MCF 10A (cell line): ENCODE results near the gene CHST9. TPM values are rescaled to one million over a fixed set of nuclear protein-coding genes. Genes with fewer than 3 reads are reported as not detected.
"Not testable (repeated sequence)": the region's sequence is repeated elsewhere in the genome, so short reads cannot be mapped to it uniquely, and the experiment has no call there.

Experiments used
- BruUV-seq: library from RNA; stranded (reverse); fragments of 400-500 nt; replicated peaks from 2 replicates; lab custom pipeline; 2021; lab: Mats Ljungman, UMichigan
- CTCF ChIA-PET: fragments of 300-600 bp; sonication (Branson Sonifier 250); formaldehyde crosslinking; extraction: SDS; loops from one replicate; lab custom pipeline; 2021; ENCODE audit warnings: antibody characterized with exemption, inconsistent platforms; lab: Yijun Ruan, JAX
- POLR2A ChIA-PET: fragments of 300-600, 350-650 bp; sonication (Branson Sonifier 250); formaldehyde crosslinking; extraction: SDS; loops from one replicate; lab custom pipeline; 2020; ENCODE audit warnings: antibody characterized with exemption, inconsistent platforms; lab: Yijun Ruan, JAX
- DNase-seq: peaks from one replicate; pipeline ENCODE4 v3.0.0-alpha.2; 2018; ENCODE audit not compliant: unreplicated experiment
- H3K27ac Mint-ChIP-seq: one replicate; pipeline ENCODE4 v1.8.0; 2022; ENCODE audit warnings: mild to moderate bottlenecking, low read depth, mixed read lengths; ENCODE audit not compliant: unreplicated experiment
- H3K27me3 Mint-ChIP-seq: one replicate; pipeline ENCODE4 v1.8.0; 2022; ENCODE audit warnings: mixed read lengths; ENCODE audit not compliant: insufficient read depth, unreplicated experiment
- H3K36me3 Mint-ChIP-seq: one replicate; pipeline ENCODE4 v1.8.0; 2022; ENCODE audit warnings: mild to moderate bottlenecking, moderate library complexity, mixed read lengths; ENCODE audit not compliant: insufficient read depth, unreplicated experiment
- H3K4me1 Mint-ChIP-seq: one replicate; pipeline ENCODE4 v1.8.0; 2022; ENCODE audit warnings: mixed read lengths; ENCODE audit not compliant: insufficient read depth, unreplicated experiment
- H3K4me3 Mint-ChIP-seq: one replicate; pipeline ENCODE4 v1.8.0; 2022; ENCODE audit warnings: mild to moderate bottlenecking, moderate library complexity, mixed read lengths; ENCODE audit not compliant: unreplicated experiment
- H3K9me3 Mint-ChIP-seq: one replicate; pipeline ENCODE4 v1.8.0; 2022; ENCODE audit warnings: mixed read lengths; ENCODE audit not compliant: unreplicated experiment
- intact Hi-C: fragments of 100-400 bp; cut with micrococcal nuclease; formaldehyde crosslinking; loops from 2 replicates; pipeline ENCODE4 v1.14.1; 2022
- total RNA-seq: library from RNA; stranded (reverse); gene quantifications from 2 replicates; pipeline ENCODE4 v1.2.3, GENCODE V29; 2022
- TF ChIP-seq, protein P1 (sequence below): fragments of 200-600 bp; IDR thresholded peaks from one replicate; pipeline ENCODE4 v1.8.0; 2022; ENCODE audit warnings: antibody characterized with exemption, mild to moderate bottlenecking; ENCODE audit not compliant: unreplicated experiment

CHST9 gene
- total RNA-seq, 1 experiment from 2014 or later: not detected

DNA sequence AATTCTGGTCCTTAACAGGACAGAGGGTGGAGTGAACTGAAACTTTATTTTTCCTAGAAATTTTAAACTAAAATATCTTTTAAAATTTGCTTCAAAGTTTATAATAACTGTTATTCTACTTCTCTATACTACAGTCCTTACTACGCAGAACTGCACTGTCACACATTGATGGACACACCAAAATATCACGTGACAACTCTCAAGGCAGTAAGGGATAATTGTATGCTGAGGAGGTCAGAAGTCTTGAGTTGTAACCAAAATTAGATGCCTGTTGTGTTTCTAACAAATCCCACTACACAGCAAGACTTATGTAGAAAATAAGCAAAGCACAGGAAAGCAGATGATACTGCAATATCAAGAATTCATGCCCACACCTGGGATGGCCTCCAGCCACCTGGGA is 76.3 kb downstream of the CHST9 start:
- CTCF ChIA-PET: no interaction called here
- DNase-seq: no peak
- Mint-ChIP-seq H3K4me3 (no peak overlapping the region), H3K9me3 (no peaks in the 10 kb centered on the region), H3K27ac (no peak overlapping the region), H3K36me3 (no peaks in the 10 kb centered on the region), H3K4me1 (no peaks in the 10 kb centered on the region), H3K27me3 (peaks cover 16% of the 10 kb centered on the region)
- intact Hi-C loops: no loop called here
- BruUV-seq: no TSS peak
- TF ChIP-seq, protein P1, sequence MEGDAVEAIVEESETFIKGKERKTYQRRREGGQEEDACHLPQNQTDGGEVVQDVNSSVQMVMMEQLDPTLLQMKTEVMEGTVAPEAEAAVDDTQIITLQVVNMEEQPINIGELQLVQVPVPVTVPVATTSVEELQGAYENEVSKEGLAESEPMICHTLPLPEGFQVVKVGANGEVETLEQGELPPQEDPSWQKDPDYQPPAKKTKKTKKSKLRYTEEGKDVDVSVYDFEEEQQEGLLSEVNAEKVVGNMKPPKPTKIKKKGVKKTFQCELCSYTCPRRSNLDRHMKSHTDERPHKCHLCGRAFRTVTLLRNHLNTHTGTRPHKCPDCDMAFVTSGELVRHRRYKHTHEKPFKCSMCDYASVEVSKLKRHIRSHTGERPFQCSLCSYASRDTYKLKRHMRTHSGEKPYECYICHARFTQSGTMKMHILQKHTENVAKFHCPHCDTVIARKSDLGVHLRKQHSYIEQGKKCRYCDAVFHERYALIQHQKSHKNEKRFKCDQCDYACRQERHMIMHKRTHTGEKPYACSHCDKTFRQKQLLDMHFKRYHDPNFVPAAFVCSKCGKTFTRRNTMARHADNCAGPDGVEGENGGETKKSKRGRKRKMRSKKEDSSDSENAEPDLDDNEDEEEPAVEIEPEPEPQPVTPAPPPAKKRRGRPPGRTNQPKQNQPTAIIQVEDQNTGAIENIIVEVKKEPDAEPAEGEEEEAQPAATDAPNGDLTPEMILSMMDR: no peak
- POLR2A ChIA-PET: no interaction called here

DNA sequence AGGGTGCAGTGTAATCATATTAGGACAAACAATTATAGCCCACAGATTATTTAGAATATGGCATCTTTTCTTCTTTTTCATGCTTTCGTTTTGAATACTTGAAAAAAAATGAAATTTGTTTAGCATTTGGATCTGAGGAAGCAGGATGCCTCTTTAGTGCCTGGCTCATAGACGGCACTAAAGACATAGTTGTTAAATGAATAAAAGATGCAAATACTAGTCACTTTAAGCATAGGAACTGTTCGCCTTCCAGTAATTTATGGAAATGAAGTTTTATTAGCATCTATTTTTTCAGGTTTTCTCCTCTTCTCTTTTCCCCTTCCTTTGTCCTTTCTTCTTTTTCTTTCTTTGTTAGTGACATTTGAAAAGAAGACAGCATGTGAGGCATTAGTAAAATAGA is 80.4 kb downstream of the CHST9 start:
- intact Hi-C loops: no loop called here
- ChIA-PET POLR2A (no interaction called here), CTCF (no interaction called here)
- no peak for DNase-seq
- no peaks in the 10 kb centered on the region for H3K36me3 Mint-ChIP-seq
- no peaks in the 10 kb centered on the region for H3K4me1 Mint-ChIP-seq
- no TSS peak for BruUV-seq
- peaks cover 16% of the 10 kb centered on the region for H3K27me3 Mint-ChIP-seq
- TF ChIP-seq, protein P1: no peak
- H3K4me3 Mint-ChIP-seq: no peak overlapping the region
- H3K27ac Mint-ChIP-seq: no peak overlapping the region
- no peaks in the 10 kb centered on the region for H3K9me3 Mint-ChIP-seq

DNA sequence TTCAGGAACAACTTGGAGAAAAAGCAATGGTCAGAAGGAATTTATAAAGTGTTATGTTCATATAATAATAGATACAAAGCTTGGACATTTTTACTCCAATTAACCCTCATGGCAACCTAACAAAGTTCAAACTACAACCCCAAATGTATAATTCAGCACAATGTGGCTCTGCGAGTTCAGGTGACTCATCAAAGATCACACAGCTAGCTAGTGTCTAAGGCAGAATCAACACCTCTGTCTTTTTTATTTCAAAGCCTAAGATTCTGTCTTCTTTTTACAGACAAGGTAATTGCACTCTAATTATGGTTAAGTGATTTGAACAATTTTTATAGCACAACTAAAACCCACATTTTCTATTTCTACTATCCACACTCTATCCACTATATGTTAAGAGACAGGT is 90.5 kb downstream of the CHST9 start:
- no peaks in the 10 kb centered on the region for H3K9me3 Mint-ChIP-seq
- TF ChIP-seq, protein P1: no peak
- ChIA-PET POLR2A (no interaction called here), CTCF (no interaction called here)
- H3K4me3 Mint-ChIP-seq: no peak overlapping the region
- H3K27me3 Mint-ChIP-seq: no peaks in the 10 kb centered on the region
- H3K36me3 Mint-ChIP-seq: no peaks in the 10 kb centered on the region
- intact Hi-C loops: no loop called here
- BruUV-seq: no TSS peak
- no peak overlapping the region for H3K27ac Mint-ChIP-seq
- no peaks in the 10 kb centered on the region for H3K4me1 Mint-ChIP-seq
- DNase-seq: peak; percentile 3

DNA sequence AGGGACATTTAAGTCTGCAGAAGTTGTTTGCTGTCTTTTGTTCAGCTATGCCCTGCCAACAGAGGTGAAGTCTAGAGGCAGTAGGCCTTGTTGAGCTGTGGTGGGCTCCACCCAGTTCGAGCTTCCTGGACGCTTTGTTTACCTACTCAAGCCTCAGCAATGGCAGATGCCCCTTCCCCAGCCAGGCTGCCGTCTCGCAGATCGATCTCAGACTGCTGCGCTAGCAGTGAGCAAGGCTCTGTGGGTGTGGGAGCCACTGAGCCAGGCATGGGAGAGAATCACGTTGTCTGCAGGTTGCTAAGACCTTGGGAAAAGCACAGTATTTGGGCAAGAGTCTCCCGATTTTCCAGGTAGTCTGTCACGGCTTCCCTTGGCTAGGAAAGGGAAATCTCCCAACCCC is 91.8 kb downstream of the CHST9 start:
- BruUV-seq, H3K27me3 Mint-ChIP-seq, H3K4me1 Mint-ChIP-seq, H3K27ac Mint-ChIP-seq, intact Hi-C loops, H3K9me3 Mint-ChIP-seq, CTCF ChIA-PET, H3K4me3 Mint-ChIP-seq, H3K36me3 Mint-ChIP-seq, DNase-seq: not testable (repeated sequence)
- POLR2A ChIA-PET: interaction anchor here (0.6 kb wide), 2 partner anchors 21 to 1277 kb away, joined by 3 read pairs; no protein-coding TSS in a partner anchor

DNA sequence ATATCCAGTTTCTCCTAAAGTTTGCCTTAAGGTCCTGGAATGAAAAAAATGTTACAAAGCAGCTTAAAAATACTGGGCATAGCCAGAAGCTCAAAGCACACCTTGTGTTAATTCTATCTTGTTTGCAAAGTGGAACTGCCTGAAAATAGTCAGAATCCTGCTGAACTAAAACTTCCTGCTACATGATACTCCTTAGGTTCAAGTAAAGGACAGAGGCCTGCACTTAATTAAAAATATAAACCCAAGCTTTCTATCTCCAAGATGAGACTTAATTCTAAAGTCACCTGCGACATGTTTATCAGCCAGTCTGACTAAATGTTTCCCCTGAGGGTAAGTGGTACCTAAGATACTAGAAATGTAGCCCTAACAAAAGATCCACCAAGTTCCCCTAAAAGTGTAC is 103.4 kb downstream of the CHST9 start:
- DNase-seq: no peak
- no peak overlapping the region for H3K27ac Mint-ChIP-seq
- CTCF ChIA-PET: no interaction called here
- H3K9me3 Mint-ChIP-seq: no peaks in the 10 kb centered on the region
- no peaks in the 10 kb centered on the region for H3K27me3 Mint-ChIP-seq
- no peaks in the 10 kb centered on the region for H3K4me1 Mint-ChIP-seq
- no peaks in the 10 kb centered on the region for H3K36me3 Mint-ChIP-seq
- intact Hi-C loops: no loop called here
- POLR2A ChIA-PET: no interaction called here
- no TSS peak for BruUV-seq
- TF ChIP-seq, protein P1: no peak
- H3K4me3 Mint-ChIP-seq: no peak overlapping the region
